D721Med (cell line): Measurements from ENCODE around the gene TNIK.

ENCODE experiments used
- DNase-seq: peaks from one replicate; pipeline ENCODE4 v3.0.0; 2011; ENCODE audit warnings: low spot score; ENCODE audit not compliant: insufficient read length
- FAIRE-seq: peaks from 2 replicates; lab custom pipeline; 2011; peaks lifted over from hg19 to GRCh38; lab: Jason Lieb, UNC
- TF ChIP-seq, protein P1 (sequence below): IDR thresholded peaks from 2 replicates; pipeline ENCODE4 v1.5.1; 2012; ENCODE audit warnings: mild to moderate bottlenecking, control low read depth; ENCODE audit not compliant: insufficient read depth; ENCODE audit errors: missing control alignments

TNIK gene

DNA sequence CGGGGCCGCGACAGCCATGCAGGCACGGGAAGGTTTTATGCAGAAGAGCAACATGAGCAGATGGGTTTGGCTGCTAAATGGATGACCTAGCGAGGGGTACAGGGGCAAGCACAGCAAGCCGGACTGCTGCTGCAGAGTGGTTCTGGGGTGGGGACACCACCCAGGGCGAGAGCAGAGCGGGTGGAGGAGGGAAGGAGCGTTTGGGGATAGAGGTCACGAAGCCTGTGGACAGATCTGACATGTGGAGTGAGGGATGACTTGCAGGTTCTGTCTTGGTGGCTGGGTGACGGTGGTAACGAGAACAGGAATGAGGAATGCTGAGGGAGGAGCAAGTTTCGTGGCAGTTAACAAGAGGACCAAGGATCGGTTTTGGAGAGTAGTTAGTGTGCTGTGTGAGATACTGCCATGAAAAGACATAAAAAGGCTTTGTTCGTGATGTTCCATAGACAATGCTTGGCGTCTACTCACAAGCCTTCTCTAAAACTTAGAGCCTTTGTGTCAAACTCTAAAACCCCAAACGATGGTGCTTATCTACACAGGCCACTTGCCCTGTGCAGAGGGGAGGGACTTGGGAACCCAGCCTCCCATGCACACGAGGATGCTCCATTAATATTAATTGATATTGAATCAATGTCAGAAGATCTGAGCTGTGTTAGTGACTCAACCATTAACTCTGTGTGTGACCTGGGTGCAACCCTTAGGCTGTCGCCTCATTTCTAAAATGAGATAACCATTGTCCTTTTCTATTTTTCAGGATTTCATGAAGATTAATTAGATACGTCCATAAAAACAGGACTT is 301.0 kb downstream of the TNIK start:
- no peak for DNase-seq
- FAIRE-seq, result no peak
- TF ChIP-seq, protein P1, sequence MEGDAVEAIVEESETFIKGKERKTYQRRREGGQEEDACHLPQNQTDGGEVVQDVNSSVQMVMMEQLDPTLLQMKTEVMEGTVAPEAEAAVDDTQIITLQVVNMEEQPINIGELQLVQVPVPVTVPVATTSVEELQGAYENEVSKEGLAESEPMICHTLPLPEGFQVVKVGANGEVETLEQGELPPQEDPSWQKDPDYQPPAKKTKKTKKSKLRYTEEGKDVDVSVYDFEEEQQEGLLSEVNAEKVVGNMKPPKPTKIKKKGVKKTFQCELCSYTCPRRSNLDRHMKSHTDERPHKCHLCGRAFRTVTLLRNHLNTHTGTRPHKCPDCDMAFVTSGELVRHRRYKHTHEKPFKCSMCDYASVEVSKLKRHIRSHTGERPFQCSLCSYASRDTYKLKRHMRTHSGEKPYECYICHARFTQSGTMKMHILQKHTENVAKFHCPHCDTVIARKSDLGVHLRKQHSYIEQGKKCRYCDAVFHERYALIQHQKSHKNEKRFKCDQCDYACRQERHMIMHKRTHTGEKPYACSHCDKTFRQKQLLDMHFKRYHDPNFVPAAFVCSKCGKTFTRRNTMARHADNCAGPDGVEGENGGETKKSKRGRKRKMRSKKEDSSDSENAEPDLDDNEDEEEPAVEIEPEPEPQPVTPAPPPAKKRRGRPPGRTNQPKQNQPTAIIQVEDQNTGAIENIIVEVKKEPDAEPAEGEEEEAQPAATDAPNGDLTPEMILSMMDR, result no peak

DNA sequence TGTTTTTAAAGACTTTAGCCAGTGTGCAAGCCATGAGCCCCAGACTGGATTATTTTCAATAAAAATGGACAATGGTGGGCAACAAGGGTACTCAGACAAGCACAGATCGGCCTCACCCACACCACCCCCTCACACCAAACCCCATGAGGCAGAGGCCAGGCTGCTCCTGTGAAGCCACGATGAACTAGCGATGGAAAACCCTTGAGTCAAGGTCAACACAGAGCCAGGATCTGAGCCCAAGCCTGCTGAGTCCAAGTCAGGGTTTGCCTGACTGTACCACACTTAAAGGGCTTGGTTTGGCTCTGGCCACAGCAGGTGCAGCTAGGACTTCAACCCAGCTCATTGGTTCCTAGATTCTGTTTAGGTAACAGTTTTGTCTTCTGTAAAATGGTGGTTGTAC is 302.2 kb downstream of the TNIK start:
- DNase-seq, result no peak
- no peak for FAIRE-seq
- TF ChIP-seq, protein P1, result no peak

DNA sequence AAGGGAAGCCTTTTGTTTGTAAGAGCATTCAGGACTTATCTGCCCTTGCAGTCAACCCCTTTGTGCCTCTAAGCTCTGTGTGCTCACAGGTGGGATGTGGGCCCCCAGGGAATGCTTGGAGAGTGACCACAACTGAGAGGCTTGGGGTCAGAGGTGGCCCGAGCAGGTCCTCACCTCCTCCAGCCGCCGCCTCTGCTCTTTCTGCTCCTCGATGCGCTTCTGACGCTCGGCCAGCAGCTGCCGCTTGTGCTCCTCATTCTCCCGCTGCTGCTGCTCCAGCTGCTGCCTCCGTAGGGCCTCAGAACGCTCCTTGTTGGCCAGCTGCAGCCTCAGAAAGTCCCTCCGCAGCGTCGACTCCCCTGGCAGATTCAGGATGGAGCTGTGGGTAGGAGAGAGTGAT is 302.9 kb downstream of the TNIK start:
- no peak for FAIRE-seq
- TF ChIP-seq, protein P1, result no peak
- DNase-seq, result no peak

DNA sequence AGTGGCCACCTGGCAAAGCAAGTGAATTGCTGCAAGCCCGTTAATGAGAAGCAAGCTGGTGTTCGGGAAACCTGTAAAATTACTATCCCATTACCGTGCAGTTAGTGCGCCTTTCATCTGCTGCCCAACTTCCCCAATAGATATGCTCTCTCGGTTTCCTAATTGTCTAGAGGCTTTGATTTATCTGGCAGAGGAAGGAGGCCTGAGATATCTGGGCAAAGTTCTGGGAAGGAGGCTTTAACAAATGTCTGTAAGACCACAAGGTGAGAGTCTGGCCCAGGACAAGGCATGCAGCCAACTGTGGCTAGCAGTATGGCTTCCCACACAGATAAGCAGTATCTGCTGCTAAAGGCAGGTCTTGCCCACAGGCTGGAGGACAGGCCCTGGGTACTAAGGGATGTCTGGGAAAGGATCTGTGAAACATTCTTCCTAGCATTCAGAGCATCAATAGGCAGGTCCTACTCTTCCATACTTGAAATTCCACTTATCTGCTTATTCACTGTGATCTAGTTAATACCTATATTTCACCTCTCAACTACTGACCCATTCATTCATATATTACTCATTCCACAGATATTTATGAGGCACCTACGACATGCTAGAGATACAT is 303.7 kb downstream of the TNIK start:
- DNase-seq (no peak), FAIRE-seq (no peak)
- TF ChIP-seq, protein P1, result no peak

DNA sequence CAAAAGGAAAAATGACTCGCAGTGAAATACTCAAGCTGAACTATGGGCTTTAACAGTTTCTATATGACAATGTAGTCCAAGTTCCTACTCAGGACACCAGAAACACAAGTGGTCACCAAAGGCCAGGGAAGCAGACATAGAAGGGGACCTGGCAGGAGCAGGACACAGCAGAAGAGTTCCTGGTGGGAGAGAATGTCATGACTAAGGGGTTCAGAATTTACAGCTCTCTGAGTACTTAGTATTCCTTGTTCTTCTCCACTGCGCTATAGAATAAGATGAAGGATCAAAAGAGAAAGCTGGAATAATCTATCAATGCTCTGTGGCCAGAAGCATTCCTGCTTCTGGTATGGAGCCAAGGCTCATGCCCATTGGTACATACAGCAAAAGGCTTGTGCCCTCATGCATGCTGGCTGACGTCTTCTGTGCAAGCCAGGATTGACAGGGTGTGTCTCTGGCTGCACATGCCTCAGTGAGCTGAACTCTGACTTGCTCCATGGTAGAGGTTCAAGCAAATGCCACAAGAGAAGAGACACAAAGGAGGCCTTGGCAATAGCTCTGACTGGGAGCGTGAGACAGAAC is 305.0 kb downstream of the TNIK start:
- no peak for DNase-seq
- no peak for FAIRE-seq
- TF ChIP-seq, protein P1, result no peak

DNA sequence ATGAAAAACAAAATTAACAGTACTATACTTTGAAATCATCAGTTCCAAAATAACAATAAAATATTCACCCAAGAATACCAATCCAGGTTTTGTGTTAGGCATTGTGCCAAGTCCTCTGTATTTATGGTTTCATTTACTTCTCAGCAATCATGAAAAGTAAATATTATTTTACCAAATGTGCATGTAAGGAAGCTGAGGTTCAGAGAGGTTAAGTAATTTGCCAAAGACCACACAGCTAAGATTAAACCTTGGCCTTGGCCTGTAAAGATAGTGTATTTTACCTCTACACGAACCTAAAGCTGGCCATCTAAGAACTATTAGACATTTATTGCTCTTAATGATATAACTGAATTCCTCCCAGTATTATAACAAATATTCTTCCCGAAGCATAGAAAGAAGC is 309.3 kb downstream of the TNIK start:
- TF ChIP-seq, protein P1, result no peak
- DNase-seq (no peak), FAIRE-seq (no peak)

DNA sequence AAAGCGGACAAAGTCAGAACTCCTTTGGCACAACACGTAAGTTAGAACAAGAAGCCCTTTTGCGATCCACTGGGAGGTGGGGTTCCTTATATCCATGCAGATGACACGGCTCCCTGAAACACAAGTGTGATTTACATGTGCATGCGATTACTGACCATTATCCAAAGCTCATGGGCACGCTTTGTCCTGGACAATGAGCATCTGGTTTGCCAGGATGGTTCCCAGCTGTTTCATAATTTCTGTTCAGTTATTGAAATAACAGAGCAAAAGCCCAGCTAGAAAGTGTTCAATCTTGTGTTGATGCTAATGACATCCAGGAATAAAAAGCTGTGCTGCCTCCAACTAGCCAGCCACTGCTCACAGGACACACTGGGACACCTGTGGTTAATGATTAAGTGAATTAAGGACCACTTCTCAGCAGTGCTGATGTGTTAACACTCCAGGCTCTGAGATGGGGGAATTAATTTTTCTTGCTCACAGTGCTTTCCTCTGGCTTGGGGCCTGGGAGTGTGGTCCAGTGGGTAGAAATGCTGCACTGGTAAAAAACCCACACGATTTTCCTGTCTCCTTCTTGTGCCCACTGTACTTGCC is 310.6 kb downstream of the TNIK start:
- TF ChIP-seq, protein P1, result no peak
- FAIRE-seq (no peak), DNase-seq (no peak)
